Body of pancreas (tissue), 4 donors: Measurements from ENCODE around the gene ACADL.

Experiments
- POLR2A ChIP-seq, 3 donors: fragments of 450-650 bp; IDR thresholded peaks; one replicate each; pipeline ENCODE4 v1.6.1; 2016; ENCODE audit warnings: antibody characterized with exemption in 3 of 3, mild to moderate bottlenecking in 2 of 3
- TF ChIP-seq, protein P1 (sequence below), 7 experiments: fragments of 450-650 bp in 4 of 7; fragments of 200-600 bp in 3 of 7; sonication (generic) in 3 of 7; IDR thresholded peaks; one replicate each; pipeline ENCODE4 v1.5.1; 2016 to 2019; ENCODE audit warnings: antibody characterized with exemption in 7 of 7

DNA sequence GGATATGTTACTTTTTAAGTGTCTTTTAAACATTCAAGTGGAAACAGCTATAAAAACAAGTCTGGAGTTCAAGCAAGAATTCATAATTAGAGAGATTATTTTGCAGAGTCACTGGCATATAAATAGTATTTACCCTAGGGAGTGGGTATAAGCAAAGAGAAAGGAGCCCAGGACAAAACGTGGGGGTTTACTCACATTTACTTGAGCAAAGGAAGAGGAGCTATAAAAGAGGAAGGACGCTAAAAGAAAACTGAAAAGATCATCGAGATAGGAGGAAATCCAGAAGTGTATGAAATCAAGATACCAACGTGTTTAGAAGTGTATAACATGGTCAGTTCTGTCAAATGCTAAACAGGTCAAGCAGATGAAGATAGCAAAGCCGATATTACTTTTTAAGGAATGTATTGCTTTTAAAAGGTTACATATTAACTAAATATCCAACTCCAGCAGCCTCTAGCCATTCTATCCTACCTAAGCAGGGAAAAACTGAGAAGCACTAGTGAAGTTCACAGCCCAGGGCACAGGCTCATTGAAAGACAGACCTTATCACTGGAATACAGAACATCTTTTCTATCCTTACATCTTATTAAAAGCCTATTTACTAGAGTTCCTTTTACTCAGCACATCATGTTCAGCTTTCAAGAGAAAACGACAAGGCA lies 62.7 kb downstream of the ACADL start:
- TF ChIP-seq, protein P1, sequence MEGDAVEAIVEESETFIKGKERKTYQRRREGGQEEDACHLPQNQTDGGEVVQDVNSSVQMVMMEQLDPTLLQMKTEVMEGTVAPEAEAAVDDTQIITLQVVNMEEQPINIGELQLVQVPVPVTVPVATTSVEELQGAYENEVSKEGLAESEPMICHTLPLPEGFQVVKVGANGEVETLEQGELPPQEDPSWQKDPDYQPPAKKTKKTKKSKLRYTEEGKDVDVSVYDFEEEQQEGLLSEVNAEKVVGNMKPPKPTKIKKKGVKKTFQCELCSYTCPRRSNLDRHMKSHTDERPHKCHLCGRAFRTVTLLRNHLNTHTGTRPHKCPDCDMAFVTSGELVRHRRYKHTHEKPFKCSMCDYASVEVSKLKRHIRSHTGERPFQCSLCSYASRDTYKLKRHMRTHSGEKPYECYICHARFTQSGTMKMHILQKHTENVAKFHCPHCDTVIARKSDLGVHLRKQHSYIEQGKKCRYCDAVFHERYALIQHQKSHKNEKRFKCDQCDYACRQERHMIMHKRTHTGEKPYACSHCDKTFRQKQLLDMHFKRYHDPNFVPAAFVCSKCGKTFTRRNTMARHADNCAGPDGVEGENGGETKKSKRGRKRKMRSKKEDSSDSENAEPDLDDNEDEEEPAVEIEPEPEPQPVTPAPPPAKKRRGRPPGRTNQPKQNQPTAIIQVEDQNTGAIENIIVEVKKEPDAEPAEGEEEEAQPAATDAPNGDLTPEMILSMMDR (IDR thresholded peaks at IDR 0.05) = no peak
- no peak for TF ChIP-seq POLR2A (IDR thresholded peaks at IDR 0.05)
